Measurements from ENCODE around the gene RIOK2.

RIOK2 gene

DNA sequence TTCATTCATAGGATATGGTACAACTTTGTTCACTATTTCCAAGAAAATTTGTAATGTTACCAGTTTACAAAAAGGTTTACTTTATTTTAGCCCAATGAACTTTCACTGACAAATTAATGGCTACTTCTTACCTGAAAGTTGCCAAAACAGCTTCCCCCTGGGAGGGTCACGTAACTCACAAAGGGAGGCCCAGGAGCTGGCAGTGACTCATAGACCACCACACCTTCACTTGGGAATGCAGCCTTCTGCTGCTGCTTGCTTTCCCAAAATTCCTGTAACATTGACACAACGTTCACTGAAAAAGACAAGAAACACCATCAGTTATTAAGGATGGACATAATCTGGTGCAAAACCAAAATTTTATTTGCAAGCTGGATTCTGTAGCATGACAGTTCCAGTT is 58.7 kb downstream of the RIOK2 start:
- no peak for DNase-seq (ENCODE audit: low read depth)

DNA sequence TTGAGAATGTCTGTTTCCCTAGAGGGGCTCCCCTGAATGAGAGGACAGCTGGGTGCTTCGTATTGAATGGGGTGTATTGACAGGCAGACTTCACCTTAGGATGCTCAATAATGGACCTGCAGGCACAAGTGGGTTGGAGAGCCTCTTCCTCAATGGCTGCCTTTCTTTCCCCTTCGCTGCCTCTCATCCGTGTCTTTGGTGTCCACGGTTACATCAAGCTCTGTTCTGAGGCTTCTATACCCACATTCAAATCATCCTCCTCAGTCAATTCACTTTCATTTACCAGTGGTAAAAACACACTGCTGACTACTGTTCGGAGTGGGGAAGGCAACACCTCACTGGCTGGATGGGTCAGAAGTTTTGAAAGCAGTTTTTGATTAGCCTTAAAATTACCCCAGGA is 61.2 kb downstream of the RIOK2 start:
- no peak for DNase-seq (ENCODE audit: low read depth)

DNA sequence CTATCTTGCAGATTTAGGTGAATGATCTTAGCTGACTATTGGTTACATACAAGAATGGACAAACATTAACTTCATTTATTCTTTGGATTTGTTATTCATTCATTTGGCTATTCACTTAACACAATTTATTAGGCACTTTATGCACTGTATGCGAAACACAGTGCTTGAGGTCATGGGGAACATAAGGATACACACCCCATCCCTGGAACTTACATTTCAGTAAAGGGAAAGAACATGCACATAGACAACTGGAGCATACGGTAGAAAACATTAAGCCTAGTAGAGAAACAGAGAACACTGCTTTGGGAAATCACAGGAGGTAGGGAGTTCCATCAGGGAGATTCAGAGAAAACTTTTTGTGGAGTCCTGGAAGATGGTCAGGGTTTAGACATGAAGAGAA is 62.9 kb downstream of the RIOK2 start:
- DNase-seq (ENCODE audit: low read depth): no peak

DNA sequence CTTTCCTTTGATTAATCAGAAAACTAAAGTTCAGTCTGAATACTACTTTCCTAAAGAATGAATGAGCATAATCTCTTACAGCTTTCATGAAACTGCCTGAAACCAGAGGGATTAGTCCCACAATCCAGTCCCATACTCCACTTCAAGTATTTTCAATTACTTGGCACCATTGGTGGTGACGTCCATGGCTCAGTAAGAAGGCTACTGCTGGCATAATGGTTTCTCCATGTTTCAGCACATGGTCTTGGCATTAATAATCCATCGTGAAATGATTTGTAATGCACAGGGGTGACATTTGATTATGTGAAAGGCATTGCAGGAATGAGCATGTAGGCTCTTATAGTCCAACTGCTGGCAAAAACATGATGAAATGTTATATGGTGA is 64.0 kb downstream of the RIOK2 start:
- DNase-seq (ENCODE audit: low read depth): no peak

DNA sequence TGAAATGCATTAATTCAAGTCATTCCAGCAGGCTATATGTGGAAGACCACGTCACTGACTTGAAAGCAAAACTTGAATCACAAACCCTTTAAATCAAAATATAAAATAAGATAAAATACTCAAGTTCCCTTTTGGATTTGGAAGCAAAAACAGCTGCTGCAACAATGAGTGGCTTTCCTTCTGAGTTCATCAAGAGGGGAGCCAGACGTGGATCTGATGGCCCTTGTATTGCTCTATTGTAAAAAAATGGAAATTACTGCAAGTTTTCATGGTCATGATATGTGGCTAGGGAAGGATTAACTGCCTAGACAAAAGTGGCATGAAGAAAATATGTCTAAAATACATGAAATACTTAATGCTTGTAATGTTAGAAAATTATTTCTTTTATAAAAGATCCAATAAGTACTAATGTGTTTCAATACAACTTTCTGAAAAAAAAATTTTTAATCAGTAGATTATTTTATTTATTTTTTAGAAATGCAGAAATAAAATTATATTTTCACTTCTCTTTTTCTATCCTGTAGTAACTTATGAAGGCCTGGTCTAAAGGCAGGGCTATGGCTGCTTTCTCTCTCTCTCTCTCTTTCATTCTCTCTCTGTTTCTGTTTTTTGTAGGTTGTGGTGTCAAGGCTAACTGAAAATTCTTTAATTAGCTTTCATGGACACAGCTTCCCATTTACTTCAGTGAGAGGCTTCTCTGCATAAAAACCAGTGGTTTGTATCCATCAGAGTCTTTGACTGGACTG is 64.6 kb downstream of the RIOK2 start:
- DNase-seq (ENCODE audit: low read depth): no peak

DNA sequence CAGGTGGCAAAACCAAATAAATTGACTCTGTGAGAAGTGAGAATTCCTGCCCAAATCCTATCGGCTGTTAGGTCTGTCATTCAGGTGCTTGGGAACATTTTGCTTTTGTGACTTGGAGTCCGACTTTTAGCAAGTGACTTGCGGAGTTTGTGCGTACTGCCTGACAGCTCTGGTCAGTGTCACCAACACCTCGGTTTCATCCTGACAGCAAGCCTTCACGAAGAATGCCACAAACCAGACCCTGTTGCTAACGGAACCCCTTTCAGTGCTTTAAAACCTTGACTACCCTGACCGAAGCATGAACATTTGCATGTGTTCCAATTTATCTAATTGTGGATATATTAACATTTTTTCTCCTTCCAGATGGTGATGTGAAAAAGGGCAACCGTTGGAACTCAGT is 67.1 kb downstream of the RIOK2 start:
- DNase-seq (ENCODE audit: low read depth): no peak

DNA sequence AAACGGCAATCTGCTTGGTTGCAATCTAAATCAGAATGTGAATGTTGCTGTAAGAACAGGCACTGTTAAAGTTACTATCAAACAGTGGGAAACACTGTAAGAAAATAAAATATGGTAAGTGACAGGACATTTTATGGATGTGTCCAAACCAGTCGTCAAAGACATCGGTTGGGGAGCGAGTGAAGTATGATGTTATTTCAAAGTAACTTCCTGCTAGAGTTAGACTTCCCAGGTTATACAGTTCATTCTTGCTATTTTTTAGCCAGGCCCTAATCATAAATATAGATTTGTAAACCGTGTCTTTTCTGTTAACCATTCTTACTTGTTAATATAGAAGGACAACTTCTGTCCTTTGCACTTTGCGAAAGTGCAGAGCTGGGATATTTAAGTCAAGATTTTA is 70.8 kb downstream of the RIOK2 start:
- DNase-seq (ENCODE audit: low read depth): no peak

DNA sequence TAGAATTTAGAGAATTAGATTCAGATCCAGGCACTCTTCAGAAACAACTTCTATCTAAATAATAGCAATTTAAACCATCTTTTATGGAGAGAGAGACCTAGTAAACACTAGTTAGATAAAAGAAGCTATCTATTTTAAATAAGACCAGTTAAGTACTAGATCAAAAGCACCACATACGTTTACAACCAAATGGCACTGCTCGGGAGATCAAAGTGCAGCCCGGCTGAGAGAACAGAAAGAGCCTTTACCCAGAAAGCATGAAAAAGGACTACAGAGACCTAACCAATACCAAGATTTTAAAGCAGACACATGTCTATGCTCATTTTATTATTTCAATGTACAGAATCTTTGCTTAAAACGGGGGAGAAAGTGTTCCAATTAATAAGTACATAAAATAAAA is 71.4 kb downstream of the RIOK2 start:
- DNase-seq (ENCODE audit: low read depth): no peak

DNA sequence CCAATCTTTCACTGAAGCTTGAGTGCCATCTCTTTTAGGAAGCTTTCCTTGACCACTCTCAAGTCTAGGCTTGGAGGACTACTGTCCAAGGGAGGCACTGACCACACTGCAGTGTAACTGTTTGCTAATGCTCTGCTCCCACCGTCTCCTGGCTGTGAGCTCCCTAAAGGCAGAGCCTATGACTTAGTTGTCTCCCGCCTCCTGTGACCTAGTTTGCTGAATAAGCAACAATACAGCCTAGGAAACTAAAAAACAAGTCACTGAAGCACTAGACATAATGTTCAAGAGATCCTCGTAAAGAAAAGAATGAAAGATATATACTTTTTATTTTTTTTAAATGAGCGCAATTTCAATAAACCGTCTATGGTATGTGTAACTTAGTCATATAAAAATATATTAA is 72.0 kb downstream of the RIOK2 start:
- no peak for DNase-seq (ENCODE audit: low read depth)

Data from GM04504 (cell line).